Panc1 (cell line): ENCODE results near the gene INPP5B.

Experiments
- CTCF ChIP-seq: fragments of 450-650 bp; IDR thresholded peaks from 2 replicates; pipeline ENCODE4 v1.5.1; 2017; ENCODE audit warnings: mild to moderate bottlenecking
- POLR2AphosphoS5 ChIP-seq: IDR thresholded peaks from 2 replicates; pipeline ENCODE4 v1.6.1; 2012; ENCODE audit warnings: mild to moderate bottlenecking, low read depth, low read length, moderate library complexity
- REST ChIP-seq, 2 experiments: IDR thresholded peaks; 2 replicates each; pipeline ENCODE4 v1.6.1; 2011 to 2012; ENCODE audit warnings: low read depth in 2 of 2, control low read depth in 1 of 2, low read length in 1 of 2, mild to moderate bottlenecking in 1 of 2, moderate library complexity in 1 of 2; ENCODE audit not compliant: insufficient read depth in 1 of 2
- TCF7L2 ChIP-seq: IDR thresholded peaks from 2 replicates; pipeline ENCODE4 v1.6.1; 2011; ENCODE audit warnings: mild to moderate bottlenecking, low read depth, low read length, inconsistent platforms

- no peak for TF ChIP-seq CTCF
- no peak for TF ChIP-seq REST (IDR thresholded peaks at IDR 0.05; ENCODE audit: insufficient read depth in 1 of 2, low read depth in 2 of 2, low read length in 1 of 2)
- no peak for TF ChIP-seq POLR2AphosphoS5
- no peak for TF ChIP-seq TCF7L2
Measured at GRCh38 chr1:37831109-37831508, 115.7 kb downstream of the INPP5B start.
